Activated CD8-positive, alpha-beta T cell treated with anti-CD3 and anti-CD28 coated beads for 36 hours (primary cell): Measurements from ENCODE around the gene EDC4. TPM values are rescaled to one million over a fixed set of nuclear protein-coding genes. Genes with fewer than 3 reads are reported as not detected.

Experiments
- ATAC-seq: fragments of 200-7000 bp; cut with Tn5 transposase; one replicate; pipeline ENCODE4 v1.10.0; 2021; ENCODE audit warnings: mild to moderate bottlenecking, moderate library complexity
- CTCF ChIA-PET: fragments of 350-600 bp; sonication (Branson Sonifier 250); formaldehyde crosslinking; loops from one replicate; lab custom pipeline; 2021; ENCODE audit warnings: antibody characterized with exemption; lab: Charles Lee
- POLR2A ChIA-PET: fragments of 350-600 bp; sonication (Branson Sonifier 250); formaldehyde crosslinking; loops from one replicate; lab custom pipeline; 2021; ENCODE audit warnings: antibody characterized with exemption; lab: Charles Lee
- DNase-seq: peaks from one replicate; pipeline ENCODE4 v3.0.0-alpha.2; 2020
- H3K27ac Mint-ChIP-seq: one replicate; pipeline ENCODE4 v1.8.0; 2021; ENCODE audit warnings: mild to moderate bottlenecking, mixed read lengths
- H3K27me3 Mint-ChIP-seq: one replicate; pipeline ENCODE4 v1.8.0; 2021; ENCODE audit warnings: mixed read lengths
- H3K36me3 Mint-ChIP-seq: one replicate; pipeline ENCODE4 v1.8.0; 2021; ENCODE audit warnings: low read depth, mixed read lengths
- H3K4me1 Mint-ChIP-seq: one replicate; pipeline ENCODE4 v1.8.0; 2021; ENCODE audit warnings: low read depth, mixed read lengths
- H3K4me3 Mint-ChIP-seq: one replicate; pipeline ENCODE4 v1.8.0; 2021; ENCODE audit warnings: mild to moderate bottlenecking, moderate library complexity, mixed read lengths
- H3K9me3 Mint-ChIP-seq: one replicate; pipeline ENCODE4 v1.8.0; 2021; ENCODE audit warnings: mixed read lengths
- CTCF ChIP-seq: fragments of 200-600 bp; IDR thresholded peaks from one replicate; pipeline ENCODE4 v1.8.0; 2022; ENCODE audit warnings: antibody characterized with exemption, mild to moderate bottlenecking
- intact Hi-C: fragments of 100-400 bp; cut with micrococcal nuclease; formaldehyde crosslinking; loops from one replicate; pipeline ENCODE4 v1.10.0; 2022
- total RNA-seq, 2 experiments: library from RNA; stranded (reverse); gene quantifications; one replicate each; pipeline ENCODE4 v1.2.3, GENCODE V29; 2021

The EDC4 gene
- total RNA-seq, 2 experiments from 2014 or later = 78.7 to 90.9 TPM

DNA sequence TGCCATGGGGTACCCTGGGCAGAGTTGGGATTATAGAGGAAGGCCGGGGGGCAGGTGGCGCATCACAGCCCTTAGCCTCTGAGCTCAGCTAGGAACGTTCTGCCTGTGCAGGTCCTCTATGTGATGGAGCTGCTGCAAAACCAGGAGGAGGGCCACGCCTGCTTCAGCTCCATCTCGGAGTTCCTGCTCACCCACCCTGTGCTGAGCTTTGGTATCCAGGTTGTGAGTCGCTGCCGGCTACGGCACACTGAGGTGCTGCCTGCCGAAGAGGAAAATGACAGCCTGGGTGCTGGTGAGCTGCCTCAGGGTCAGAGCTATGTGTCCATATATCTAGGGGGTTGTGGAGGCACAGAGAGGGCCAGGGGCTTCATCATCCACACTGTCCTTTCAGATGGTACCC is 6.0 kb downstream of the EDC4 start:
- no peak overlapping the region for H3K4me3 Mint-ChIP-seq
- ChIA-PET CTCF (interaction anchor here (1.5 to 1.9 kb wide), 2 partner anchors 50 to 62 kb away, joined by 3 to 6 read pairs; no protein-coding TSS in a partner anchor), POLR2A (interaction anchor here (0.7 to 2.7 kb wide), 3 partner anchors 9 to 82 kb away, joined by 3 to 11 read pairs (median 3); partner anchors contain the start of gene PSMB10)
- ATAC-seq = no peak
- TF ChIP-seq CTCF = no peak
- H3K4me1 Mint-ChIP-seq = peaks cover 21% of the 10 kb centered on the region
- H3K9me3 Mint-ChIP-seq = no peaks in the 10 kb centered on the region
- intact Hi-C loops = no loop called here
- H3K27ac Mint-ChIP-seq = no peak overlapping the region
- peaks cover 35% of the 10 kb centered on the region for H3K36me3 Mint-ChIP-seq
- H3K27me3 Mint-ChIP-seq = no peaks in the 10 kb centered on the region
- DNase-seq = no peak

GRCh38 chr16:67879462-67879861 is 6.6 kb downstream of the EDC4 start:
- no peak overlapping the region for H3K4me3 Mint-ChIP-seq
- no peaks in the 10 kb centered on the region for H3K27me3 Mint-ChIP-seq
- no peak overlapping the region for H3K27ac Mint-ChIP-seq
- DNase-seq (no peak), ATAC-seq (no peak)
- intact Hi-C loops = no loop called here
- peaks cover 36% of the 10 kb centered on the region for H3K36me3 Mint-ChIP-seq
- no peak for TF ChIP-seq CTCF
- ChIA-PET CTCF (interaction anchor here (1.7 to 1.9 kb wide), 3 partner anchors 63 to 161 kb away, joined by 5 to 6 read pairs (median 5); no protein-coding TSS in a partner anchor), POLR2A (interaction anchor here (0.7 to 2.7 kb wide), 5 partner anchors 8 to 81 kb away, joined by 3 to 11 read pairs (median 3); partner anchors contain the start of gene PSMB10)
- H3K9me3 Mint-ChIP-seq = no peaks in the 10 kb centered on the region
- H3K4me1 Mint-ChIP-seq = peaks cover 15% of the 10 kb centered on the region

GRCh38 chr16:67879936-67880335 is 7.1 kb downstream of the EDC4 start:
- Mint-ChIP-seq H3K27me3 (no peaks in the 10 kb centered on the region), H3K4me3 (no peak overlapping the region), H3K36me3 (peaks cover 37% of the 10 kb centered on the region), H3K9me3 (no peaks in the 10 kb centered on the region), H3K27ac (no peak overlapping the region), H3K4me1 (peaks cover 12% of the 10 kb centered on the region)
- CTCF ChIA-PET = interaction anchor here (1.7 to 1.9 kb wide), 2 partner anchors 64 to 161 kb away, joined by 5 read pairs; no protein-coding TSS in a partner anchor
- no peak for ATAC-seq
- POLR2A ChIA-PET = interaction anchor here (0.7 to 2.7 kb wide), 3 partner anchors 10 to 56 kb away, joined by 3 to 11 read pairs (median 3); partner anchors contain the start of gene PSMB10
- DNase-seq = no peak
- intact Hi-C loops = no loop called here
- no peak for TF ChIP-seq CTCF

DNA sequence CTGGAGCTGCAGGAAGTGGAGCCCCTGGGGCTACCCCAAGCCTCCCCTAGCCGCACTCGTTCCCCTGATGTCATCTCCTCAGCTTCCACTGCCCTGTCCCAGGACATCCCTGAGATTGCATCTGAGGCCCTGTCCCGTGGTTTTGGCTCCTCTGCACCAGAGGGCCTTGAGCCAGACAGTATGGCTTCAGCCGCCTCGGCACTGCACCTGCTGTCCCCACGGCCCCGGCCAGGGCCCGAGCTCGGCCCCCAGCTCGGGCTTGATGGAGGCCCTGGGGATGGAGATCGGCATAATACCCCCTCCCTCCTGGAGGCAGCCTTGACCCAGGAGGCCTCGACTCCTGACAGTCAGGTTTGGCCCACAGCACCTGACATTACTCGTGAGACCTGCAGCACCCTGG is 7.7 kb downstream of the EDC4 start:
- ChIA-PET CTCF (interaction anchor here (1.7 to 6.3 kb wide), 3 partner anchors 45 to 160 kb away, joined by 5 to 81 read pairs (median 5); no protein-coding TSS in a partner anchor), POLR2A (interaction anchor here (1.2 kb wide), 1 partner anchor 9 kb away, joined by 3 read pairs; no protein-coding TSS in a partner anchor)
- H3K9me3 Mint-ChIP-seq = no peaks in the 10 kb centered on the region
- no peak overlapping the region for H3K27ac Mint-ChIP-seq
- DNase-seq (no peak), ATAC-seq (no peak)
- peaks cover 5% of the 10 kb centered on the region for H3K4me1 Mint-ChIP-seq
- no peaks in the 10 kb centered on the region for H3K27me3 Mint-ChIP-seq
- no peak overlapping the region for H3K4me3 Mint-ChIP-seq
- intact Hi-C loops = no loop called here
- no peak for TF ChIP-seq CTCF
- peaks cover 37% of the 10 kb centered on the region for H3K36me3 Mint-ChIP-seq

GRCh38 chr16:67881621-67882161 is 8.8 kb downstream of the EDC4 start:
- CTCF ChIA-PET = interaction anchor here (0.9 to 6.3 kb wide), 10 partner anchors 8 to 159 kb away, joined by 4 to 81 read pairs (median 24); partner anchors contain the start of genes CTRL, EDC4 and PSKH1
- intact Hi-C loops = loop anchor here (2.0 kb wide), 1 partner anchor 47 kb away; no protein-coding TSS in a partner anchor
- no peak for TF ChIP-seq CTCF

More at GRCh38 chr16:67881621-67882161, 8.8 kb downstream of the EDC4 start:
- no peak overlapping the region for H3K27ac Mint-ChIP-seq
- no peak overlapping the region for H3K4me3 Mint-ChIP-seq
- no peaks in the 10 kb centered on the region for H3K4me1 Mint-ChIP-seq
- no peak for DNase-seq
- no peak for ATAC-seq
- H3K36me3 Mint-ChIP-seq = peaks cover 33% of the 10 kb centered on the region
- POLR2A ChIA-PET = interaction anchor here (0.9 to 1.2 kb wide), 3 partner anchors 29 to 51 kb away, joined by 3 to 4 read pairs (median 3); no protein-coding TSS in a partner anchor
- no peaks in the 10 kb centered on the region for H3K9me3 Mint-ChIP-seq
- H3K27me3 Mint-ChIP-seq = no peaks in the 10 kb centered on the region
